GM19397 (cell line): Measurements from ENCODE around the gene SLC25A17.
"Not testable (repeated sequence)": the region's sequence is repeated elsewhere in the genome, so short reads cannot be mapped to it uniquely, and the experiment has no call there.

Experiments used
- ATAC-seq: cut with Tn5 transposase; IDR thresholded peaks from one replicate; pipeline ENCODE4 v1.9.1; 2021; ENCODE audit warnings: mild to moderate bottlenecking, moderate library complexity; ENCODE audit not compliant: unreplicated experiment

SLC25A17 gene

GRCh38 chr22:40819599-40820140 is 524 bp upstream of the SLC25A17 start:
- ATAC-seq = no peak

GRCh38 chr22:40818192-40818746 is 877 bp downstream of the SLC25A17 start:
- ATAC-seq = no peak

- ATAC-seq = no peak
Observed at GRCh38 chr22:40817737-40818136, 1.4 kb downstream of the SLC25A17 start.

GRCh38 chr22:40813912-40814315 is 5.2 kb downstream of the SLC25A17 start:
- no peak for ATAC-seq

DNA sequence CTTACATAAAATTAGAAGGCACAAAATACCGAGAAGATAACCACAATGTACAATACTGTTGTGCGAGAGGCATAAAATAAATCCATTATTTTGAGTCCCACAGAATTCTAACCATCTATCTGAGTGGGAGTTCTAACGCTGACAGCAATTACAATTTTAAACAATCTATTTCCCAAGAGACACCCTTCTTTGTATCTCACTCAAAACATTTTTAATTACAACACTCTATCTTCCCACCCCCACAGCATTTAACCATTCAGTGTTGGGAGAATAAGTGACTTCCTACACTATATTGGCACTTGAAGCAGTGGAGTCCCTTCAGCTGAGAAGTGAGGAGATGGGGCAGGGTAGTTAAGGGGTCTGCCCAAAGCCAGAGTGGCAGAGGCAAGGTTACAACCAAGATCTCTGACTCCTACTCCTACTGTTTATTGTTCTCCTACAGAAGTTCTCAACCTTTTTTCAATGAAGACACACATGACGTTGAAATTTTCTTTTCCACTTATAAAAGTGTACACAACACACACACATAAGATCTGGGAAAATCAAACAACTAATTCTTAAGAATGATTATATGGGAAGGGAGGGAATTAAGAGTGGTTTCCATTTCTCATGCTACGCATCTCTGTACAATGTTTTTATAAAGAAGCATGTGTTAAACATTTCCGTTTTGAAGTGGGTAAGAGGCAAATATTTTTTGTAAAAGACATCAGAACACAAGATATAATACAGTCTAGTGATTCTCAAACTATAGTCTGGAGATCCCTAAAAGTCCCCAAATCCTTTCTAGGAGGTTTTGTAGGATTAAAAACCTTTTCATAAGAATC is 10.9 kb downstream of the SLC25A17 start:
- ATAC-seq = no peak

- no peak for ATAC-seq
Observed at GRCh38 chr22:40806711-40807110, 12.4 kb downstream of the SLC25A17 start.

DNA sequence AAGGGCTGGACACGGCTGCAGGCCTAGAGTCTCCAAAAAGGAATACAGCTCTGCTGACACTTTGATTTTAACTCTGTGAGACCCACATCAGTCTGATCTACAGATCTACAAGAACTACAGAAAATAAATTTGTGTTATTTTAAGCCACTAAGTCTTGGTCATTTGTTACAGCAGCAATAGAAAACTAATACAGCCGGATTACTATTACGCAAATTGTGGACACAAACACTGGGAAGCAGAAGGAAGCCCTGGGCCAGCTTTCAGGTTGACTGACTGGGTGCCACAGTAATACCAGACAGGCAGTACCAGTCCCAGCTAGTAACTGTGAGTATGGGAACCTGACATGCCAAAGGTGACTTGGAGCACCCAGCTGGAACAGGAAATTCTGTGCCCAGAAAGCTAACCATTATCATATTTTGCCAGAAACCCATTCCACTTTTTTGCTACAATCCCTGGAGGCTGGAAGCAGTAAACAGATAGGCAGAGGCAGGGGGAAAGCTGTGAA is 13.4 kb downstream of the SLC25A17 start:
- ATAC-seq = no peak

- ATAC-seq = no peak
Observed at GRCh38 chr22:40805239-40805638, 13.9 kb downstream of the SLC25A17 start.

GRCh38 chr22:40803321-40803720 is 15.8 kb downstream of the SLC25A17 start:
- no peak for ATAC-seq

- no peak for ATAC-seq
Observed at GRCh38 chr22:40799008-40799407, 20.1 kb downstream of the SLC25A17 start.

DNA sequence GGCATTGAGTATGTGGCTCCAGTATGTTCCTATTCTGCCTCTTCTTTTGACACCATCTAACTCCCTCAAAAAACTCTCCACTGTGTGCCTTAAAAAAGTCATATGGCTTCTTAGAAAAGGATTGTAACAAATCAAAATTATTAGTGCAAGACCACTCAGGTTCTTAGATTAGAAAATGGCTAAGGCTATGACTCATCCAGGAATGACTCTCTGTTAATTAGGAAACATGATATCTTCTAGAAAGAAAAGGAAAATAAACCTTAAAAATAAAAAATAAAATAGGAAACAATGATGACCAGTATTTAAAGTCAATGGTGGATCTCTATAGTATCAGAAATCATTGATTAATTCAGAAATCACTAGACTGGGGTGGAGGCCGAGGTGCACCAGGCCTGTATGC is 21.7 kb downstream of the SLC25A17 start:
- no peak for ATAC-seq

GRCh38 chr22:40792451-40792850 is 26.7 kb downstream of the SLC25A17 start:
- no peak for ATAC-seq

DNA sequence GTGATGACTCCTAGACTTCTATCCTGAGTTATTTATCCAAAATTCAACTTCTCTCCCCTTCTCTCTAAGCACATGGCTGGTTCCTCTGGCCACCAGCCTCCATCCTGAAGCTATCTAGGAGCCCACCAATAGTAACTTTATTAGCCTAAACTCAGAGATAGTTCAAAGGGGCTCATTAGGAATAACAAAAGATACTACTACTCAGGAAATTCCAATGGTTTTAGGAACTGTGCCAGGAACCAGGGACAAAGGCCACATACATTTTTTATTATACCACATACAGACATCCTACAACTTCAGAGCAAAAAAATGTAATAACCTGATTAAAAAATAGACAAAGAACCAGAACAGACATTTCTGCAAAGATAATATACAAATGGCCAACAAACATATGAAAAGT is 27.9 kb downstream of the SLC25A17 start:
- ATAC-seq = no peak

- ATAC-seq = no peak
Observed at GRCh38 chr22:40789131-40789530, 30.0 kb downstream of the SLC25A17 start.

GRCh38 chr22:40782521-40782920 is 36.6 kb downstream of the SLC25A17 start:
- ATAC-seq = no peak

DNA sequence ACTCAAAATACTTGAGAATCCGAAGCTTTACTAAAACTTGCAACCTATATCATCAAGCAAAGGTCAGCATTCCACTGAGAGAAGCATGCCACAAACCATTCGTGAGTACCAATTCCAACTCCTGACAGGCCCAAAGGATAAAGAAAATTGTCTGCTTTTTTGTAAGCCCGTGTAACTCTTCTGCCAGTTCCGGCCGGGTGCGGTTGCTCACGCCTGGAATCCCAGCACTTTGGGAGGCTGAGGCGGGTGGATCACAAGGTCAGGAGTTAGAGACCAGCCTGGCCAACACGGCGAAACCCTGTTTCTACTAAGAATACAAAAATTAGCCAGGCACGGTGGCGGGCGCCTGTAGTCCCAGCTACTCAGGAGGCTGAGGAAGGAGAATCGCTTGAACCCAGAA is 37.4 kb downstream of the SLC25A17 start:
- ATAC-seq = not testable (repeated sequence)

DNA sequence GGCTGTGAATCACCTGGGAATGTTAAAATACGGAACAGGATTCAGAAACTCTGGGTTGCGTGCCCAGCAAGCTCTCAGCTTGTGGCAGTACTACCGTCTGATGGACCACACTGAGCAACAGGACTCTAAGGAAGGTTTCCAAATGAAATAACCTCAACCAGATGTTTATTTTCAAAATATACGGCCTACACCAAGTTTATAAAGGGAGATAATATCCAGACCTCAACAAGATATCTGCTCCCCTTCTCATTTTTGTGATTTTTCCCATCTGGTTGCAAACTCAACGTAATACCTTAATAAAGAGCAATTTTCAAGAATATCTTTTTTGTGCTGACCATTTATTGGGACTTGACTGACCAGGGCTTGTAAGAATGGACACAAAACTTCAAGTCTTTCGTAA is 49.4 kb downstream of the SLC25A17 start:
- no peak for ATAC-seq

DNA sequence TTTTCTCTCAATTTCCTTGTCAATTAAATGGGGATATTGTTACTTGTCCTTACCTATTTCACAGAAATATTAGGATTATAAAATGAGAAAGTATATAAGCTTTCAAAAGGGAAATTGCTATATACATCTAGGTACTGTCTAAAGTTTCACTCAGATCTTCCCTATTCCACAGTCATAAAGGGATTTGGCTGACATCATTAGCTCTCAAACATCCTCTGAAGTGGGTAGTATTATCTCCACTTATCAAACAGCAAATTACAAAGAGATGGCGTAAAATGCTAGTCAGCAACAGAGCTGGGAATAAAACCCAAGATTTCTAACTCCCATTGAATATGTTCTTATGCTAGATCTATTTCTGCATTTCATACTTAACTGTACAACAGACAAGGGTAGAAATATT is 50.9 kb downstream of the SLC25A17 start:
- no peak for ATAC-seq

DNA sequence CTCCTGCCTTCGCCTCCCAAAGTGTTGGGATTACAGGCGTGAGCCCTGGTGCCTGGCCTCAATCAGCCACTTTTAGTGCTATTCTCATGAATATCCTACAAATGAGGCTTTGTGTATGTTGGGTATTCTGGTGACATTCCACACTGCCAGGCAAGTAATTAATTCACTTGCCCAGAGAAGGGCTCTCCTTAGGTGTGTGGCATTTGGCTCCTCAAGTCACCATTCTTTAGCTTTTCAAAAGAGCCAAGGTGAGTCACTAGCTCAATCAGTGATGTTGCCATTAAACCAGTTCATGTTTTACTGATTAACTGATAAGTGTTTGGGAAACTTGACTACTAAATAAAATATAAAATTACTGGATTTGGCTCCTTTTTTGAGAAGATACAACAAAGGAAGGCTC is 52.2 kb downstream of the SLC25A17 start:
- no peak for ATAC-seq

DNA sequence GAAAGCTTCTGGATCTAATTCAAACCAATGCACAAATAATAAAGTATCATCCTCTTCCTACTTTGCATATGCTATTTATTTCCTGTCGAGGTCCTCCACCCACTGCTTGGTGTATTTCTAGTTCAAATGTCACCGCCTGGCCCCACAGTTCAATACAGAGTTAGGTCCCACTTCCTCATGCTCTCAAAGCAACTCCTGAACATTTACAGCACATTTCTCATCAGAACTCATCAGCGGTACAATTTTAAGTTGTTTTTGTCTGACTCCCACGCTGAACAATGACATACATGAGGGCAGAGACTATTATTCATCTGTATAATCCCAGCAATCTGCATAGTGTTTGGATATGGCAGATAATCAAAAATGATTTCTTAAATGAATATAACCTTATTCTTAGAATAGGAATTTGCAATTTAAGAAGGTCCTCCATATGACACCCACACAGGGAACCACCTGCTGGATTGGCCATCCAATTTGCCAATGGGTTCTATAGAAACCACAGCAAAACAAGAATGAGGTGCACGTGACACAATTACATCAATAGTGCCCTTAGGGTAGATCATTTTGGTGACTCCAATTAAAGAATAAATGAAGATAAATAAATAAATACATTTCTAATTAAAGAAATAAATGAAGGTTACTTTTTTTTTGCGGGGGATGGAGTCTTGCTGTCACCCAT is 54.2 kb downstream of the SLC25A17 start:
- ATAC-seq = no peak

- no peak for ATAC-seq
Observed at GRCh38 chr22:40759294-40759840, 59.8 kb downstream of the SLC25A17 start.
